HEK293T (cell line): Measurements from ENCODE around the gene EGF.
"Not testable (repeated sequence)": the region's sequence is repeated elsewhere in the genome, so short reads cannot be mapped to it uniquely, and the experiment has no call there.

Experiments
- CTBP1 ChIP-seq: fragments of 450-650 bp; IDR thresholded peaks from 2 replicates; pipeline ENCODE4 v1.6.1; 2016; ENCODE audit warnings: borderline replicate concordance
- FOXK2 ChIP-seq: fragments of 450-650 bp; IDR thresholded peaks from 2 replicates; pipeline ENCODE4 v1.6.1; 2016; ENCODE audit warnings: mild to moderate bottlenecking
- FOXM1 ChIP-seq: fragments of 450-650 bp; IDR thresholded peaks from 2 replicates; pipeline ENCODE4 v1.6.1; 2017; ENCODE audit warnings: mild to moderate bottlenecking, borderline replicate concordance
- PKNOX1 ChIP-seq: fragments of 450-650 bp; IDR thresholded peaks from 2 replicates; pipeline ENCODE4 v1.6.1; 2016

GRCh38 chr4:109949099-109949718 is 36.5 kb downstream of the EGF start:
- not testable (repeated sequence) for TF ChIP-seq FOXM1, PKNOX1, FOXK2, CTBP1
